NAMALWA (cell line): Measurements from ENCODE around the gene CTSA.

Experiments
- DNase-seq: peaks from one replicate; pipeline ENCODE4 v3.0.0-alpha.2; 2015; ENCODE audit warnings: low spot score

The CTSA gene

DNA sequence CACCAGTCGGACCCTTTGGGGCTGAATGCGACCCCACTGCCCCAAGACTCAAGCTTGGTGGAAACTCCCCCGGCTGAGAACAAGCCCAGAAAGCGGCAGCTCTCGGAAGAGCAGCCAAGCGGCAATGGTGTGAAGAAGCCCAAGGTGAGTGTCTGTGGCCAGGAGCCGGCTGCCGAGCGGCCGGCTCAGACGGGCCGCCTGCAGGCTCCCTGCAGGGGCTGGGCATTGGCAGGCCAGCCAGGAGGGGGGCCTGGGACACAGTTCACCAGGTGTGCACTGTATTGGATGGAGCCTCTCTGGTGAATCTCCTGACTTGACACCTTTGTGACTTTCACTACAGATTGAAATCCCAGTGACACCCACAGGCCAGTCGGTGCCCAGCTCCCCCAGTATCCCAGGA is 49.3 kb downstream of the CTSA start:
- no peak for DNase-seq

DNA sequence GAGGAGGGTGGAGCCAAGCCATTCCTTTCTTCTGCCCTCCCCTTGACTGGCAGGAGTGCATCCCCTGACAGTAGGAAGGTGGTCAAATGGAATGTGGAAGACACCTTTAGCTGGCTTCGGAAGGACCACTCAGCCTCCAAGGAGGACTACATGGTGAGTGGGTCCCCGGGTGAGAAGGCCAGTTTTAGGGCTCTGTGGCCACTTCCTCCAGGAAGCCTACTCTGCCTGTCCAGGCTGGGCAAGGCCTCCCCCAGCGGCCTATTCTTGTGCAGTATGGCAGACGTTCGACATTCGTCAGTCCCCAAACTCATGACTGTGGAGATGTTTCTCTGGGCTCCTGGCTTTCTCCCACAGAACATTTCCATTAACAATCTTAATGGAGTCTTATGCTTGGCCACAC is 52.5 kb downstream of the CTSA start:
- no peak for DNase-seq

DNA sequence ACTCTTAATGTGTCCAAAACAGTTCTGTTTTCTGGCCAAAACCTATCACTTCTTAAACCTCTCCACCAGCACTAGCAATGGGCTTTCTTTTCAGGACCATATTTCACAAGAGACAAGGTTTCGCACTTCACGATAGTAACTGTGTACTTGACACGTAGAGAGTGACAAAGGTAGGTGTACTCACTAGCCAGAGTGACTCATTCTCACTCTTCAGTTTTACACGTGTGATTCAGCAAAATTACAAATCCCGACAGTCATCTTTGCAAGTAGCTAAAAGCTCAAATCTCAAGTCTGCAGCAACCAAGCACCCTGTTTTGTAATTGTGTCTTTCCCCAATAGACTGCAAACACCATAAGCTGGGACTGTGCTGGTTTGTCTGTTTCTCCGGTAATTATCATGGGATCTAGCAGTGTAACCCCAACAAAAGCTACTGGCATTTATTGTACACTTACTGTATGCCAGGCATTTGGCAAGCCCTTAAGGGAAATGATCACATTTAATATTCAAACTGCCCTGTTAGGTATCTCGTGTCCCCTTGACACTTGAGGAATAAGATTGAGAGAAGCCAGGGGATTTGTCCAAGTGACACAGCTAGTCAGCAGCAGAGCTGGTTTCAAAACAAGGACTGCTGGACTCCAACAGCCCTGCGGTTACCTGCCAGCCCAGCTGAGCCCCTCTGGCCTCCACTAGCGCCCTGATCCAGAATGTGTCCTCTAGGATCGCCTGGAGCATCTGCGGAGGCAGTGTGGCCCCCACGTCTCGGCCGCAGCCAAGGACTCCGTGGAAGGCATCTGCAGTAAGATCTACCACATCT is 53.2 kb downstream of the CTSA start:
- no peak for DNase-seq

DNA sequence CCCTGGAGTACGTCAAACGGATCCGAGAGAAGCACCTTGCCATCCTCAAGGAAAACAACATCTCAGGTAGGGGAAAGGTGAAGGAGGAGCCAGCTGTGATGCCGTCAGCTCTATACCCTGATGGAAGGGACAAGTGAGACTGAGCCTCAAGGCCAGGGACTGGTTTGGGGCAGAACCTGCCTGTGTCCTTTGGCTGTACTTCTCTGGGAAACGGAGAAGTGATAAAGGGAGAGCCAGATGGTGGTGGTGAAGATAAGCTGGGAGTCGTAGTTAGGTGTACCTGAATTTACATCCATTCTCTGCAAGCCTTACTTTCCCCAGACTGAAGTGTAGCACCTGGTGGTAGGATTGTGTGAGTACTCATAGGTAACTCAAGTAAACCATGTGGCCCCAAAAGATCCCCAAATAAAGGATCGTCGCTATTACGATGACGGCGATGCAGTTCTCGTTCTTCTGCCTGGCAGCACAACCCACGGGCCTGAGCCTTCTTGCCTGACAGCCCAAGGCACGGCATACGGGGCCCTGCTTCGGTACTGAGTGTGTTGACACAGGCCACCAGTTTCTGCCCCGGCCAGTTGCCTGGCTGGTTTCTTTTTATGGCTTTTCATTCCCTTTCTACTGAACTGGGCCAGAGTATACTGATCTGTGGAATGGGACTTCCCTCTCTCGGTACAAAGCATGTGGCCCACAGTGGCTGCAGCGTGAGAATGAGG is 54.0 kb downstream of the CTSA start:
- no peak for DNase-seq

DNA sequence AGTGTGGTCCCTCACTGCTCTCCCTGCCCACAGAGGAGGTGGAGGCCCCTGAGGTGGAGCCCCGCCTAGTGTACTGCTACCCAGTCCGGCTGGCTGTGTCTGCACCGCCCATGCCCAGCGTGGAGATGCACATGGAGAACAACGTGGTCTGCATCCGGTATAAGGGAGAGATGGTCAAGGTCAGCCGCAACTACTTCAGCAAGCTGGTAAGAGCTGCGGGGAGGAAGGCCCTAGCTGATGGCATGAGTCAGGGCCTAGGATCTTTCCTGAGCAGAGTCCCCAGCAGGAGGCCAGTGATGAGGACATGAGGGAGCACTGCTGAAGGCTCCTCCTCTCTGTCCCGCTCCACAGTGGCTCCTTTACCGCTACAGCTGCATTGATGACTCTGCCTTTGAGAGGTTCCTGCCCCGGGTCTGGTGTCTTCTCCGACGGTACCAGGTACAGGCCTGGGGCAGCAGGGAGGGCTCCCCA is 54.6 kb downstream of the CTSA start:
- no peak for DNase-seq

DNA sequence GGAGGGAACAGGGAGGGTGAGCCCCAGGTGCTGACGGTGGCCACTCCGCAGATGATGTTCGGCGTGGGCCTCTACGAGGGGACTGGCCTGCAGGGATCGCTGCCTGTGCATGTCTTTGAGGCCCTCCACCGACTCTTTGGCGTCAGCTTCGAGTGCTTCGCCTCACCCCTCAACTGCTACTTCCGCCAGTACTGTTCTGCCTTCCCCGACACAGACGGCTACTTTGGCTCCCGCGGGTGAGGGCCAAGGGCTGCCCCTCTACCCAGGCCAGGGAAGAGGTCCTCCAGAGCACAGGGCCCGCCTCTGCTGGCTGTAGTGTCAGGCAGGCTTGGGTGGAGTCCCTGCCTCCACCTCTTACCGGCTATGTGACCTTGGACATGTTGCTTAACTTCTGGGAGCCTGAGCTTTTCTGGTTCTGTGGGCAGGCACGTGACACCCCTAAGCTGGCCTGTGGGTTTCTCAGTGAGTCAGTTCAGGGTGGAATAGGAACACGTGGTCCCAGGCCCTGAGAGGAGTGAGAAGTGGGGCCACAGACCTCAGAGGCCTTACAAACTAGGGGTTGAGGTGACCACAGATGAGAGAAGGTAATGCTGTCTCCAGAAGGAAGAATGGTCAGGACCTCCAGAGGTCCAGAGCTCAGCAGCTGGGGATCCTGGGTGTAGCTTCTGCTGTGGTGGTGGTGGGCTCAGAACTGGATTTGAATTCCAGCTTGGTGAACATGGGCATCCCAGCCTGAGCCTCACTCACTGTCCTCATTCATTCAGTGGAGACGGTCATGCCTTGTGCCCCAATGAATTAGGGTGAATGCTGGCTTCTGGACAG is 55.2 kb downstream of the CTSA start:
- DNase-seq = no peak

- DNase-seq = no peak
Observed at GRCh38 chr20:45947110-45947866, 56.2 kb downstream of the CTSA start.

- no peak for DNase-seq
Observed at GRCh38 chr20:45948261-45948733, 57.2 kb downstream of the CTSA start.
